HG03159 (cell line): ENCODE data around the gene MORN3.
"Not testable (repeated sequence)": the region's sequence is repeated elsewhere in the genome, so short reads cannot be mapped to it uniquely, and the experiment has no call there.

Experiments used
- ATAC-seq: cut with Tn5 transposase; IDR thresholded peaks from one replicate; pipeline ENCODE4 v1.9.1; 2021; ENCODE audit warnings: mild to moderate bottlenecking, moderate library complexity; ENCODE audit not compliant: unreplicated experiment

Gene MORN3, protein sequence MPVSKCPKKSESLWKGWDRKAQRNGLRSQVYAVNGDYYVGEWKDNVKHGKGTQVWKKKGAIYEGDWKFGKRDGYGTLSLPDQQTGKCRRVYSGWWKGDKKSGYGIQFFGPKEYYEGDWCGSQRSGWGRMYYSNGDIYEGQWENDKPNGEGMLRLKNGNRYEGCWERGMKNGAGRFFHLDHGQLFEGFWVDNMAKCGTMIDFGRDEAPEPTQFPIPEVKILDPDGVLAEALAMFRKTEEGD

DNA sequence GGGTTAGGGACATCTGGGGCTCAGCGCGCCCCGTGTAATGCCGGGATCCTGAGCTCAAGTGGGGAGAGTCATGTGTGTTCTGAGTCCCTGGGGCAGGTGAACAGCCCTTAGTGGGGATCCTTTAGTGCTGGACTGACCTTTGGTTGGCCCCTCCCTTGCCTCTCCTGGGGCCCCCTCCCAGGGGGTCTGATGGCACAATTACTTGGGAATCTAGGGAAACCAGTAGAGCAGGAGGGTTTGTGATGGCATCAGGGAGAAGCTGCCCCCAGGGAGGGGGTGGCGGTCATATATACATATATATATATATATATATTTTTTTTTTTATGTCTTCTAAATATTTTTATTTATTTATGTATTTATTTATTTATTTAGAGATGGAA lies at the start of gene MORN3:
Gene MORN3 (minus strand): TSS at position 134 of the 380 bp plus-strand sequence. CDS start 171 bp downstream, outside the sequence.
- ATAC-seq, result no peak

- ATAC-seq, result no peak
Measured at GRCh38 chr12:121718653-121719239, 49.3 kb upstream of the MORN3 start.

DNA sequence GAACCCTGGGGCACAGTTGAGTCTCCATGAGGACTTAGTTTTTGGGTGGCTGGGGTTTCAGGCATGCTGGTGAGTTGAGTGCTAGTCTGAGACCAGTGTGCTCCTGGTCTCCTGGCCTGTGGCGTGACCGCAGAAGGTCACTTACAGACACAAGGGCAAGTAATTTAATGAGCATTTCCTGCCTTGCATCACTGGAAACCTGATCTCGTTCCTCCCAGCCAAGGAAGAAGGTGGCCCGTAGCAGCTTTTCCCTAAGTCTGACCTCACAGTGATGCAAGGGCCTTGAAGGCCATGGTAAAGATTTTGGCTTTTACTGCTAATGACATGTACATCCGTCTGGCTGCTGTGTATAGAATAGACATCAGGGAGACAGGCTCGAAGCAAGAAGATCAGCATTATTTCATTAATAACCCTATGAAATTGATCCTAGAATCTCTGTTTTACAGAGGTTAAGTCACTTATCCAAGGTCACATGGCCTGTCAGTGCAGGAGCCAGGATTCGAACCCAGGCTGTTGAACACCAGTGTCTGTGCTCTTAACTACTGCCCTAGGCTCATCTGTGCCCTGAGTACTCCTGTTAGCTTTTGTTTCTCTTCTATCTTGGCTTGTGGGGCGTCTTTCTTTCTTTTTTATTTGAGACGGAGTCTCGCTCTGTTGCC lies 47.7 kb upstream of the MORN3 start:
- no peak for ATAC-seq

- ATAC-seq, result no peak
Measured at GRCh38 chr12:121715862-121716435, 46.5 kb upstream of the MORN3 start.

- ATAC-seq, result not testable (repeated sequence)
Measured at GRCh38 chr12:121715055-121715454, 45.6 kb upstream of the MORN3 start.

GRCh38 chr12:121713793-121714192 lies 44.3 kb upstream of the MORN3 start:
- no peak for ATAC-seq

DNA sequence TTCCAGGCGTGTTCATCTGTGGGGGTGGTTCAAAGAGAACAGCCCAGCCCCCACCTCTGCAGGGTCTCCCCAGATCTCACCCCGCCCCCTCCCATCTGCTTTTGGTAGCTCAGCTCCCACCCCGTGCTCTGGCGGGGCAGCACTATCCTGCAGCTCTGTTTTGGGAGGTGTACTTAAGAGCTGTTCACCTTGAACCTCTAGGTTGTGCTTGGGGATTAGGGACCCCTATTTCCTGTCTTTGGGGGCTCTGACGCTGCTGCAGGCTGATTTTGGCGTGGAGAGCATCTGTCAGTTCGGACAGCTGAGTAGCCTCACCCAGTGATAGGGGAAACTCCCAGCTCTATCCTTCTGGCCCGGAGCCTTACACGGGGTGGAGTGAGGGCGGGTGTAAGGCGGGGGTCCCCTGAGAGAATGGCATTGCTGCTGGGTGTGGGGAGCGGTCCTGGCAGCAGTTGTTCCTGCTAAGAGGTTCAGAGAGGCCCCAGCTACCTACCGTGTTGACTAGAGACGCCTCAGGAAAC lies 43.9 kb upstream of the MORN3 start:
- ATAC-seq, result no peak

DNA sequence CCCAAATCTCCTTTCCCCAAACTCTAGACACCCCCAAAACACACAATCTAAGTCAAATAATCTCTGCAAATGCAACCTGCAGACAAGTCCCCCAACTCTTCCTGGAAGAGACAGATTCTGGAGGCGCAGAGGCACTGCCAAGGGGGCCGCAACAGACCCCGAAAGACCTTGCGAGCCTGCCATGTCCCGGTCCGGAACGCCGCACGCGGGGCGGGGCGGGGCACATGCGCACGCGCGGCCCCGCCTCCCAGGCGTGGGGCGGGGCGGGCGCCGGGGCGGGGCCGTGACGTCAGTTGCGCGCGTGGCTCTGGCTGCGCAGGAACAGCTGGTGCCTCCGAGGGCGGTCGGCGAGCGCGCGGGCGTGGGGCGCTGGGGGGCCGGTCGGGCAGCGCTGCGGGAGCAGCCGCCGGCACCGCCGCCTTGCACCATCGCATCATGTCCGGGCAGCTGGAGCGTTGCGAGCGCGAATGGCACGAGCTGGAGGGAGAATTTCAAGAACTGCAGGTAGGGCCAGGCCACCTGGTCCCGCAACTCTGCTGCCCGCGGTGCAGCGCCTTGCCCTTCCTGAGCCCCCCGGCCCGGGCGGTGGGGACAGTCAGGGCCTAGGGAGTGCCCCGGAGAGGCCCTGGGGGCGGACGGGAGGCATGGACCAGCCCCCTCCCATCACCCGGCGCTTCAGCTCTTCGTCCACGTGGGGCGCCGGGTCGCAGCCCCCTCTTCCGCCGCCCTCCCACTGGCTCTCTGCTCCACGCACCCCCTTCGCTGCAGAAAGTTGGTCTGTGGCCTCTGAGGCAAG lies 43.2 kb upstream of the MORN3 start, which contains the start of gene TMEM120B:
Gene TMEM120B (plus strand): TSS at position 292 of the 796 bp plus-strand sequence. CDS start 144 bp downstream, at position 436.
- peak; percentile 83 for ATAC-seq

DNA sequence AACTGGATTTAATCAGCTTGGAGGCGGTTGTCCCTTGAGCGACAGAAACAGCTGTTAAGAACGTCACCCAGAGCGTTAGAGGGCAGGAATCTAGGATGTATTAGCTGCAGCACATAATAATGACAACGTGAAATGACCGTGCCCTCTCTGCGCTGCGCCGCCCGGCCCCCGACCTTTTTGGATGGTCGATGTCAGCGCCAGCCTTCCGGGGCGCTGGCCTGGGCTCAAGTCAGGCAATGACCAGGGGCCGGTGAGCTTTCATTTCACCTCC lies 42.7 kb upstream of the MORN3 start:
- ATAC-seq, result peak; percentile 30

GRCh38 chr12:121711361-121712189 lies 42.1 kb upstream of the MORN3 start:
- ATAC-seq, result no peak

DNA sequence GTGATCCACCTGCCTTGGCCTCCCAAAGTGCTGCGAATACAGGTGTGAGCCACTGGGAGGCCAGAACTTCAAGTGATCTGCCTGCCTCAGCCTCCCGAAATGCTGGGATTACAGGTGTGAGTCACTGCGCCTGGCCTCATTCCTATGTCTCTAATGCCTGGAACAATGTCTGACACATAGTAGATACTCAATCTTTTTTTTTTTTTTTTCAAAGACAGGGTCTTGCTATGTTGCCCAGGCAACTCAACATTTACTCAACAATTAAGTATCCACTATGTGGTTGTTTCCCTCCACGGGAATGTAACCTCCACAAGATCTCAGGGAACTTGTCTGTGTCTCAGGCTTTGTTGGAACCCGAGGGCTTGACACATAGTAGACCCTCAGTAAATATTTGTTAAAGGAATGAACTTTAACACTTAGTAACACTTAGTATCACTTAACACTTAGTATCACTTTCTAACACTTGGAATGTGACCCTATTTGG lies 40.1 kb upstream of the MORN3 start:
- no peak for ATAC-seq

GRCh38 chr12:121709064-121709424 lies 39.6 kb upstream of the MORN3 start:
- ATAC-seq, result not testable (repeated sequence)

GRCh38 chr12:121708313-121709063 lies 39.0 kb upstream of the MORN3 start:
- no peak for ATAC-seq

DNA sequence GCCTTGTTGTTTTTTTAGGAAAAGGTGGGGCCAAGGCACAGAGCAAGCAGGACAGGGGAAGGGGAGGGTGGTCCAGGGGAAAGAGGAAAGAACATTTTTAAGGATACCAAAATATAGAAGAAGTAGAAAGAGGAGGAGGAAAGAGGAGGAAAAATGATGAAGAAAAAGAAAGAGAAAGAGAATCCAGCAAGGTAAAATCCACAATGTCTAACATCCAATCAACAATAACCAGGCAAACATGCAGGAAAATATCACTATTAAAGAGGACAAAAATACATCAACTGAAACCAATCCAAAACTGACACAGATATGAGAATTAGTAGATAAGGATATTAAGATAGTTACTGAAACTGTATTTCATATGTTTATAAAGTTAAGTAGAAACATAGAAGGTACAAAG lies 36.1 kb upstream of the MORN3 start:
- no peak for ATAC-seq

GRCh38 chr12:121702944-121703343 lies 33.5 kb upstream of the MORN3 start:
- no peak for ATAC-seq

- no peak for ATAC-seq
Measured at GRCh38 chr12:121701667-121702277, 32.3 kb upstream of the MORN3 start.

GRCh38 chr12:121697861-121698260 lies 28.4 kb upstream of the MORN3 start:
- ATAC-seq, result not testable (repeated sequence)

DNA sequence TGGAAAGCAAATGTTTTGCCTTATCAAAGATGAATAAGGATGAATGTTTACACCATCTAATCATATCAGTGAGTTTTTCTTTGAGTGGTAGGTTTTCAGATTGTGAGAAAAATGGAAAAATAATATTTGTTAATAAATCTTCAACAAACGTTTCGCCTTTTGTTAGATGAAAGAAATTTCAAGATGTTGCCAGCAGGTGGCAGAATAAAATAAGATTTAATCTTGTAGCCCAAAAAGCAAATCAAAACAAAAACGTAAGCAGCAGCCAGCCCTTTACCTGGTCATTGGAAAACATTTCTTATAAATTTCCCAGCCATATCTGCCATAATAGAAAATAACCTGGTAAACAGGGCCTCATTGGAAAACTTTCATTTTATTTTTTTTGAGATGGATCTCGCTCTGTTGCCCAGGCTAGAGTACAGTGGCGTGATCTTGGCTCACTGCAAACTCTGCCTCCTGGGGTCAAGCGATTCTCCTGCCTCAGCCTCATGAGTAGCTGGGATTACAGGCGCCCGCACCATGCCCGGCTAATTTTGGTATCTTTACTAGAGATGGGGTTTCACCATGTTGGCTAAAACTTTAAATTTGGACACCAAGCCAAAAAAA lies 27.7 kb upstream of the MORN3 start:
- ATAC-seq, result no peak
